Left lung (tissue), 10 donors: ENCODE data around the gene PIAS2. TPM values are rescaled to one million over a fixed set of nuclear protein-coding genes. Genes with fewer than 3 reads are reported as not detected.

Source experiments
- ATAC-seq: fragments of 200-7000 bp; cut with Tn5 transposase; one replicate; pipeline ENCODE4 v1.9.1; 2020; ENCODE audit warnings: moderate library complexity
- DNase-seq, 4 donors: peaks; one replicate each; pipeline ENCODE4 v3.0.0-alpha.2; 2013 to 2020
- H3K27ac ChIP-seq, 2 donors: fragments of 200-600 bp; sonication (generic) in 1 of 2; one replicate each; pipeline versions ENCODE4 v1.5.0 to v1.8.0; 2020 to 2021
- H3K27me3 ChIP-seq, 2 donors: fragments of 200-600 bp; sonication (generic) in 1 of 2; one replicate each; pipeline versions ENCODE4 v1.5.0 to v1.8.0; 2020 to 2021
- H3K36me3 ChIP-seq, 2 donors: fragments of 200-600 bp; sonication (generic) in 1 of 2; one replicate each; pipeline versions ENCODE4 v1.5.0 to v1.8.0; 2020 to 2021
- H3K4me1 ChIP-seq, 2 donors: fragments of 200-600 bp; one replicate each; pipeline ENCODE4 v1.8.0; 2021
- H3K4me3 ChIP-seq, 2 donors: fragments of 200-600 bp; sonication (generic) in 1 of 2; one replicate each; pipeline versions ENCODE4 v1.5.0 to v1.8.0; 2020 to 2021; ENCODE audit warnings: mild to moderate bottlenecking in 1 of 2
- H3K9me3 ChIP-seq, 2 donors: fragments of 200-600 bp; sonication (generic) in 1 of 2; one replicate each; pipeline versions ENCODE4 v1.5.0 to v1.8.0; 2020 to 2021
- intact Hi-C, 2 donors: fragments of 100-400 bp; cut with DNase I; formaldehyde crosslinking; loops; one replicate each; pipeline versions ENCODE4 v1.11.2 to v1.14.2; 2022
- polyA plus RNA-seq, 6 donors: library from polyadenylated mRNA; unstranded; fragments of 120-200 nt; gene quantifications; one replicate each; pipeline ENCODE4 v1.2.1, GENCODE V29; 2013; ENCODE audit not compliant: insufficient read length in 6 of 6
- total RNA-seq, 2 donors: library from RNA; stranded (reverse); fragmentation: NEBNext Ultra II Directional; extraction: Animal tissue kit (Norgen Biotek cat#: 25700); gene quantifications; one replicate each; pipeline ENCODE4 v1.2.1, GENCODE V29; 2021
- TF ChIP-seq, protein P1 (sequence below), 2 donors: fragments of 200-600 bp; sonication (generic) in 1 of 2; IDR thresholded peaks; one replicate each; pipeline versions ENCODE4 v1.5.0 to v1.8.0; 2021; ENCODE audit warnings: antibody characterized with exemption in 2 of 2
- donor health status: DM: no; HTN: yes; CAD: no.
- donor health status: DM: no; HTN: no; CAD: no.

Gene PIAS2
- total and polyA plus RNA-seq, 8 donors: 20.0 to 31.3 (median 22.1) TPM

DNA sequence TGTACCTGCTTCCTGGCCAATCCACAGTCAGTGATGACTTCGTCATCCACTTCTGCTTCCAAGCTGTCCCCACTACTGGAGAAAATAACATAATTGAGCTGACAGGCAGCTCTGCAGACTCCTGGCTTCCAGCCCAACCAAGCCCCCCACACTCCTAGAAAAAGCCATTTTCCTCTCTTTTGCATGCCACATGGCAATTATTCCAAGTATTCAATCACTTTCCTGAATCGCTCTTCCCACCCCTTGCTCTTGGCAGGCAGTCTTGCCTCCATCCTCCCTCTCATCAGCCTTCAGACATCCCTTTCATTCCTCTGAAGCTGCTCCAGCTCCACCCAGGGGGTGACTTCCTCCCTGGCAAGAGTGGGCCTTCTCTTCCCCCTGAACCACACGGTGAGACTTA, 146.2 kb downstream of the PIAS2 start:
- ATAC-seq: no peak
- Histone ChIP-seq H3K4me1 (no peaks in the 10 kb centered on the region), H3K27me3 (no peaks in the 10 kb centered on the region), H3K36me3 (no peaks in the 10 kb centered on the region), H3K27ac (no peak overlapping the region), H3K4me3 (no peak overlapping the region), H3K9me3 (no peaks in the 10 kb centered on the region)
- intact Hi-C loops: no loop called here
- TF ChIP-seq, protein P1, sequence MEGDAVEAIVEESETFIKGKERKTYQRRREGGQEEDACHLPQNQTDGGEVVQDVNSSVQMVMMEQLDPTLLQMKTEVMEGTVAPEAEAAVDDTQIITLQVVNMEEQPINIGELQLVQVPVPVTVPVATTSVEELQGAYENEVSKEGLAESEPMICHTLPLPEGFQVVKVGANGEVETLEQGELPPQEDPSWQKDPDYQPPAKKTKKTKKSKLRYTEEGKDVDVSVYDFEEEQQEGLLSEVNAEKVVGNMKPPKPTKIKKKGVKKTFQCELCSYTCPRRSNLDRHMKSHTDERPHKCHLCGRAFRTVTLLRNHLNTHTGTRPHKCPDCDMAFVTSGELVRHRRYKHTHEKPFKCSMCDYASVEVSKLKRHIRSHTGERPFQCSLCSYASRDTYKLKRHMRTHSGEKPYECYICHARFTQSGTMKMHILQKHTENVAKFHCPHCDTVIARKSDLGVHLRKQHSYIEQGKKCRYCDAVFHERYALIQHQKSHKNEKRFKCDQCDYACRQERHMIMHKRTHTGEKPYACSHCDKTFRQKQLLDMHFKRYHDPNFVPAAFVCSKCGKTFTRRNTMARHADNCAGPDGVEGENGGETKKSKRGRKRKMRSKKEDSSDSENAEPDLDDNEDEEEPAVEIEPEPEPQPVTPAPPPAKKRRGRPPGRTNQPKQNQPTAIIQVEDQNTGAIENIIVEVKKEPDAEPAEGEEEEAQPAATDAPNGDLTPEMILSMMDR (IDR thresholded peaks at IDR 0.05): no peak
- DNase-seq: no peak

DNA sequence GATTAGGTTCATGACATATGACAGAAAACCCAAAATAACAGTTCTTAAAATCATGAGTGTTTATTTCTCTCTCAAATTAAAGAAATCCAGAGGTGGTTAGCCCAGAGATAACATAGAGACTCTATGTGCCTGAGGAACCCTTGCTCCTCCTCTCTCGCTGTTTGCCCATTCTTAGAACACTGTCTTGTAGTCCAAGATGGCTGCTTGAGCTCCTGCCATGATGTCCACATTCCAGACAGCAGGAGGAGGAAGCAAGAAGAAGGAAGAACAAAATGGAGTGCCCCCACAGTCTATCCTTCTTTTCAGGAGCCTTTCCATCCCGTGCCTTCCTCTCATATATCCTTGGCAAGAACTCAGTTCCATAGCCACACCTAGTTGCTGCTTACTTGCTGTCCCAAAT, 146.6 kb downstream of the PIAS2 start:
- no peak overlapping the region for H3K27ac ChIP-seq
- no peak overlapping the region for H3K4me3 ChIP-seq
- no peaks in the 10 kb centered on the region for H3K27me3 ChIP-seq
- no peaks in the 10 kb centered on the region for H3K4me1 ChIP-seq
- no peaks in the 10 kb centered on the region for H3K9me3 ChIP-seq
- TF ChIP-seq, protein P1 (IDR thresholded peaks at IDR 0.05): no peak
- DNase-seq (no peak), ATAC-seq (no peak)
- no peaks in the 10 kb centered on the region for H3K36me3 ChIP-seq
- intact Hi-C loops: no loop called here

DNA sequence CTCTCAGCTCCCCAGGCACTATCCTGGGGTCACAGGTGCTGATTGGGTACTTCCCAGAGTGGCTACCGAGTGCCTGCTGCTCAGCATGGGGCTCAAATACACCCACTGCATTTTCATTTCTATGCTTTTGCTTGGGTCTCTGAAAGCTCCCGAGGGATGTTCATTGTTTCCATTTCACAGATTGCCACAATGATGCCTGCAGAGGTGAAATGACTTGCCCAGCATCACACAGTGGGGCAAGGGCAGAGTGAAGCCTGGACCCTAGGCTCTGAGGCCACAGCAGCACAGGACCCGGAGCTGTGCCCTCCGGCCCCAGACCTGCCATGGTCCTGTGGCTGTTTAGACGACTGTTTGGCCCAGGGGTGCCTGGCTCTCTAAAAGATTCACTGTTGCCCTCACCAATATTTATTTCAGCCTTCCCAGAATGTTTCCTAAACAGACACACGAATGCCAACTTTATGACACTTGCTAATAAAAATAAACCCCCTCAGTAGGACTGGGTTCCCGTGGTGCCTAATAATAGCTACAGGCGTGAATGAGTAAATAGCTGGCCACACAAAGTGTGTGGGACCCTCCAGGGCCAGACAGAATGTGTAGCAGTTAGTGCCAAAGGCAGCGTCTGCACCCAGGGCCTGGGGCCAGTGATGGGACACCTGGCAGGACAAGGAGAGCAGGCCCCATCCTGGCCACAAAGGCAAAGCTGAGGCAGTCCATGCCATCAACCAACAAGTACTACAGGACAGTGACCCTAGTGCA, 149.0 kb downstream of the PIAS2 start:
- no peaks in the 10 kb centered on the region for H3K27me3 ChIP-seq
- H3K27ac ChIP-seq: no peak overlapping the region

DNA sequence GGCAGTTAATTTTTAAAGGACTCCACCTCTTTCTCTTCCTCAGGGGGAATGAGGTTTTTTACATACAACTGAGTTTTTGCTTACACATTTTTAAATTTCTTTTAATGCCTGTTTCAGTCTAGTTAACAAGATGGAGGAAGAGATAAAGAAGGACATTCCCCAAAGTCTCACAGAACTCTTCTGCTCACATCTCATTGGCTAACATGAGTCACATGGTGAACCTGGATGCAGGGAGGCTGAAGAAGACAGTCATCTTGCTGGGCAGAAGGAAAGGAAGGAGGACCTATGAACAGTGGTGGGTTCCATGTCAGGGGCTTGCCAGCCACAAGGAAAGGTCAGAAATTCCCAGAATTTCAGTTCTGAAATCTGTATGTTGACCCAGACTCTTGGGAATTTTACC, 150.1 kb downstream of the PIAS2 start:
- no peaks in the 10 kb centered on the region for H3K9me3 ChIP-seq
- intact Hi-C loops: no loop called here
- H3K36me3 ChIP-seq: no peaks in the 10 kb centered on the region
- TF ChIP-seq, protein P1 (IDR thresholded peaks at IDR 0.05): no peak
- H3K4me3 ChIP-seq: no peak overlapping the region
- no peak overlapping the region for H3K27ac ChIP-seq
- ATAC-seq (no peak), DNase-seq (no peak)
- H3K27me3 ChIP-seq: peaks cover 0 to 6% of the 10 kb centered on the region in 2 donors
- H3K4me1 ChIP-seq: no peaks in the 10 kb centered on the region

More for the DNA sequence above, 149.0 kb downstream of the PIAS2 start:
- Histone ChIP-seq H3K9me3 (no peaks in the 10 kb centered on the region), H3K4me3 (no peak overlapping the region), H3K36me3 (no peaks in the 10 kb centered on the region), H3K4me1 (no peaks in the 10 kb centered on the region)
- TF ChIP-seq, protein P1 (IDR thresholded peaks at IDR 0.05): no peak
- DNase-seq (no peak), ATAC-seq (no peak)
- intact Hi-C loops: no loop called here

DNA sequence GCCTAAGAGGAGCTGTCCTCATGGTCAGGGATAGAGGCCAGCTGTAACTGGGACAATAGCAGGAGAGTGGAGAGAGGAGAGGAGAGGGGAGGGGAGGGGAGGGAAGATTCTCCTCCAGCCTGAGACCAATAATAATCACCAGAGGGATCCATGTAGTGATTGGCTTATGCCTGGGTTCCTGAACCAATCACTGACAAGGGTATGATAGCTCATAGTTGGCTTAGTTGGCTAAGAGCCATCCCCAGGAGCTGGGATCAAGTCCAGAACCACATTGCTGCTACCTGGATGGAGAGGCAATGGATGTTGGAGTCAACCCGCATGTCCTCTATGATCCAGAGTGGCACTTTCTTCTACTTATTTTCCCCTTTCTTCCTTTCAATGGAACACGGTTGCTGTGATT, 152.7 kb downstream of the PIAS2 start:
- ATAC-seq: no peak
- TF ChIP-seq, protein P1 (IDR thresholded peaks at IDR 0.05): no peak
- intact Hi-C loops: no loop called here

More for the DNA sequence above, 152.7 kb downstream of the PIAS2 start:
- no peak overlapping the region for H3K27ac ChIP-seq
- H3K9me3 ChIP-seq: no peaks in the 10 kb centered on the region
- H3K36me3 ChIP-seq: no peaks in the 10 kb centered on the region
- peaks cover 7 to 22% of the 10 kb centered on the region in 2 donors for H3K27me3 ChIP-seq
- no peak overlapping the region for H3K4me3 ChIP-seq
- DNase-seq: no peak
- no peaks in the 10 kb centered on the region for H3K4me1 ChIP-seq
